Smooth muscle cell (in vitro differentiated cells): ENCODE data around the gene LBX2. TPM values are rescaled to one million over a fixed set of nuclear protein-coding genes. Genes with fewer than 3 reads are reported as not detected.
"Not testable (repeated sequence)": the region's sequence is repeated elsewhere in the genome, so short reads cannot be mapped to it uniquely, and the experiment has no call there.

Experiments used
- DNase-seq: peaks from one replicate; lab custom pipeline; 2025; ENCODE audit not compliant: unreplicated experiment; lab: John Stamatoyannopoulos, UW
- H2AFZ ChIP-seq: fragments of 200-600 bp; sonication (generic); 2 replicates; pipeline ENCODE4 v1.6.0; 2016; ENCODE audit warnings: antibody characterized with exemption, low read depth, mild to moderate bottlenecking
- H3F3A ChIP-seq: fragments of 200-600 bp; sonication (generic); 2 replicates; pipeline ENCODE4 v1.6.0; 2017; ENCODE audit warnings: antibody characterized with exemption, low read depth
- H3K27ac ChIP-seq: fragments of 200-600 bp; sonication (generic); 2 replicates; pipeline ENCODE4 v1.5.1; 2016; ENCODE audit warnings: low read depth, mild to moderate bottlenecking
- H3K27me3 ChIP-seq: fragments of 200-600 bp; sonication (generic); 2 replicates; pipeline ENCODE4 v1.6.1; 2016; ENCODE audit warnings: low read depth, mild to moderate bottlenecking
- H3K36me3 ChIP-seq: fragments of 200-600 bp; sonication (generic); 2 replicates; pipeline ENCODE4 v1.5.1; 2016; ENCODE audit warnings: low read depth
- H3K4me1 ChIP-seq: fragments of 200-600 bp; sonication (generic); 2 replicates; pipeline ENCODE4 v1.5.1; 2016; ENCODE audit warnings: low read depth
- H3K4me2 ChIP-seq: fragments of 200-600 bp; sonication (generic); 2 replicates; pipeline ENCODE4 v1.6.0; 2016; ENCODE audit warnings: mild to moderate bottlenecking
- H3K4me3 ChIP-seq: fragments of 200-600 bp; sonication (generic); 2 replicates; pipeline ENCODE4 v1.5.1; 2016; ENCODE audit warnings: mild to moderate bottlenecking
- H3K79me2 ChIP-seq: fragments of 200-600 bp; sonication (generic); 2 replicates; pipeline ENCODE4 v1.6.0; 2016; ENCODE audit warnings: low read depth, mild to moderate bottlenecking
- H3K9ac ChIP-seq: fragments of 200-600 bp; sonication (generic); 2 replicates; pipeline ENCODE4 v1.6.0; 2016; ENCODE audit warnings: low read depth
- H3K9me3 ChIP-seq: fragments of 200-600 bp; sonication (generic); replicated peaks from 2 replicates; pipeline ENCODE4 v1.5.1; 2016; ENCODE audit warnings: low read depth
- H4K20me1 ChIP-seq: fragments of 200-600 bp; sonication (generic); 2 replicates; pipeline ENCODE4 v1.6.0; 2016; ENCODE audit warnings: low read depth
- WGBS: methylation state at CpG from one replicate; pipeline ENCODE4 v1.1.7; 2016; ENCODE audit warnings: low lambda C conversion rate; 5-methylcytosine and 5-hydroxymethylcytosine counted together
- polyA plus RNA-seq: library from polyadenylated mRNA; unstranded; fragments of >200 nt; fragmentation: Nextera tagmentation; extraction: Ambion mirVana; gene quantifications from 2 replicates; pipeline ENCODE4 v1.2.1, GENCODE V29; 2016
- total RNA-seq: library from RNA; depleted of rRNA; stranded (reverse); fragments of >200 nt; gene quantifications from 2 replicates; pipeline ENCODE4 v1.2.3, GENCODE V29; 2014
- TF ChIP-seq, protein P1 (sequence below): fragments of 200-600 bp; sonication (generic); IDR thresholded peaks from 2 replicates; pipeline ENCODE4 v1.5.1; 2017; ENCODE audit warnings: borderline replicate concordance, mild to moderate bottlenecking, antibody characterized with exemption; ENCODE audit not compliant: insufficient read depth, poor library complexity, severe bottlenecking

The LBX2 gene
- total and polyA plus RNA-seq, 2 experiments from 2014 or later, result 1.5 to 2.4 TPM

GRCh38 chr2:74472945-74473258 is 26.5 kb downstream of the LBX2 start:
- Histone ChIP-seq H3K27me3 (no peaks in the 10 kb centered on the region), H3K36me3 (no peaks in the 10 kb centered on the region), H4K20me1 (no peaks in the 10 kb centered on the region), H3K4me3 (peak overlapping the region; percentile 65), H3F3A (peaks cover 5% of the 10 kb centered on the region), H2AFZ (peak overlapping the region; percentile 88), H3K9me3 (no peaks in the 10 kb centered on the region), H3K4me2 (peak overlapping the region; percentile 89), H3K9ac (peak overlapping the region; percentile 69), H3K79me2 (peaks cover 2% of the 10 kb centered on the region), H3K27ac (peak overlapping the region; percentile 91), H3K4me1 (peaks cover 12% of the 10 kb centered on the region)
- TF ChIP-seq, protein P1, sequence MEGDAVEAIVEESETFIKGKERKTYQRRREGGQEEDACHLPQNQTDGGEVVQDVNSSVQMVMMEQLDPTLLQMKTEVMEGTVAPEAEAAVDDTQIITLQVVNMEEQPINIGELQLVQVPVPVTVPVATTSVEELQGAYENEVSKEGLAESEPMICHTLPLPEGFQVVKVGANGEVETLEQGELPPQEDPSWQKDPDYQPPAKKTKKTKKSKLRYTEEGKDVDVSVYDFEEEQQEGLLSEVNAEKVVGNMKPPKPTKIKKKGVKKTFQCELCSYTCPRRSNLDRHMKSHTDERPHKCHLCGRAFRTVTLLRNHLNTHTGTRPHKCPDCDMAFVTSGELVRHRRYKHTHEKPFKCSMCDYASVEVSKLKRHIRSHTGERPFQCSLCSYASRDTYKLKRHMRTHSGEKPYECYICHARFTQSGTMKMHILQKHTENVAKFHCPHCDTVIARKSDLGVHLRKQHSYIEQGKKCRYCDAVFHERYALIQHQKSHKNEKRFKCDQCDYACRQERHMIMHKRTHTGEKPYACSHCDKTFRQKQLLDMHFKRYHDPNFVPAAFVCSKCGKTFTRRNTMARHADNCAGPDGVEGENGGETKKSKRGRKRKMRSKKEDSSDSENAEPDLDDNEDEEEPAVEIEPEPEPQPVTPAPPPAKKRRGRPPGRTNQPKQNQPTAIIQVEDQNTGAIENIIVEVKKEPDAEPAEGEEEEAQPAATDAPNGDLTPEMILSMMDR, result no peak
- WGBS, result 22% methylated on average over 7 of the region's 7 CpGs
- DNase-seq, result no peak

DNA sequence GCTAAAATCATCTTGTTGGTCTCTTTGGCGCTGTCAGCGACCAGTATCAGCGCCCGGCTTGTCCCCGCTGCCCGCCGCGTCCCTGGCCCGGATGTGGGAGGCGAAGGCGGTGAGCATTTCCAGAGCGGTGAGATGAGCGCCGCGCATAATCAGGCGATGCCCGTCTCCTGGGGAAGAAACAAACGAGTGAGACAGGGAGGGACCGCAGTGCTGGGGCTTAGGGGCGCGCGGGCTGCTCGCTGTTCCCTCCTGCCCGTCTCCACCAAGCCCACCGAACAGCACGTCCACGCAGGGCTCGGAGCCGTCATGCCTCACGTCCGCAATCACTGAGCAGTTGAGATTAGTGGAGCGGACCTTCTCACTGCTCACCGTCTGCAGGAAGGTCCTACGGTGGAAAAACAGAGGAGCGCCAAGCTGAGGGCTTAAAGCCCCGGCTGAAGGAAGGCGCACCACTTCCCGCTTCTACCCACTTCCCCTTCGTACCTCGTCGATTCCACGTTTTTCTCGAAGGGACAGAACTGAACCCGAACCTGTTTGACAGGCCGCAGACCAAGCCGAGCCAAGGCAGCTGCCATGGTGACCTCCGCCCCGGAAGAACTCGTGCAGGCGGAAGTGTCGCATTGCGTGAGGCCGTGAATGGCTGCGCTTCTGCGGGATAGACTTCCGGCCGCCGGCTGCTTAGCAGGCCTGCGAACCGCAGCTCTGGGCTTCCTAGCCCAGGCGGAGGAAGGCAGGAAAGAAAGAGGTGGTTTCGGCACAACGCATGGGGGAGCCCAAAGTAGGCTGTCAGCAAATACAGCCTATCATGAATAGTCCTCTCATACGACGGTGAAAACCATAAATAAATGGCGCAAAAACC is 27.1 kb downstream of the LBX2 start, which contains the start of gene MRPL53:
Gene MRPL53, minus strand, starts transcription at position 595 of the 859 bp plus-strand sequence. Its CDS starts 20 bp downstream, at position 575.
- Histone ChIP-seq H3K4me2 (peak within 1 kb of the TSS; percentile 89), H3F3A (peaks cover 8% of the 10 kb centered on the region), H3K36me3 (no peaks in the 10 kb centered on the region), H3K4me1 (peaks cover 12% of the 10 kb centered on the region), H3K4me3 (peak within 1 kb of the TSS; percentile 65), H3K79me2 (peaks cover 2% of the 10 kb centered on the region), H2AFZ (peak within 1 kb of the TSS; percentile 88), H4K20me1 (no peaks in the 10 kb centered on the region), H3K27ac (peak within 1 kb of the TSS; percentile 91), H3K27me3 (no peaks in the 10 kb centered on the region), H3K9ac (peak within 1 kb of the TSS; percentile 70), H3K9me3 (no peaks in the 10 kb centered on the region)
- TF ChIP-seq, protein P1, result no peak
- 2% methylated on average over 65 of the region's 66 CpGs for WGBS
- DNase-seq, result peak; percentile 63

- DNase-seq, result no peak
- peak overlapping the region; percentile 70 for H3K9ac ChIP-seq
- peak overlapping the region; percentile 65 for H3K4me3 ChIP-seq
- peaks cover 12% of the 10 kb centered on the region for H3K4me1 ChIP-seq
- H2AFZ ChIP-seq, result peak overlapping the region; percentile 88
- TF ChIP-seq, protein P1, result no peak
- no peaks in the 10 kb centered on the region for H3K27me3 ChIP-seq
- no peaks in the 10 kb centered on the region for H4K20me1 ChIP-seq
- peak overlapping the region; percentile 91 for H3K27ac ChIP-seq
- WGBS, result 70% methylated on average over 16 of the region's 16 CpGs
- peaks cover 3% of the 10 kb centered on the region for H3K79me2 ChIP-seq
- no peaks in the 10 kb centered on the region for H3K36me3 ChIP-seq
- peaks cover 11% of the 10 kb centered on the region for H3F3A ChIP-seq
- no peaks in the 10 kb centered on the region for H3K9me3 ChIP-seq
- H3K4me2 ChIP-seq, result peak overlapping the region; percentile 89
Observed at GRCh38 chr2:74471332-74472065, 27.9 kb downstream of the LBX2 start.

DNA sequence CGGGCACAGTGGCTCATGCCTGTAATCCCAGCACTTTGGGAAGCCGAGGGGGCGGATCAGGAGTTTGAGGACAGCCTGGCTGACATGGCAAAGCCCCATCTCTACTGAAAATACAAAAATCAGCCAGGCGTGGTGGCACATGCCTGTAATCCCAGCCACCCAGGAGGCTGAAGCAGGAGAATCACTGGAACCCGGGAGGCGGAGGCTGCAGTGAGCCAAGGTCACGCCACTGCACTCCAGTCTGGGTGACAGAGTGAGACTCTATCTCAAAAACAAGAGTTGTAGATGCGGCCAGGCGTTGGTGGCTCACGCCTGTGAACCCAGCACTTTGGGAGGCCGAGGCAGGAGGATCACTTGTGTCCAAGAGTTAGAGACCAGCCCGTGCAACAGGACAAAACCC is 28.7 kb downstream of the LBX2 start:
- not testable (repeated sequence) for DNase-seq, H3K9ac ChIP-seq, H3K4me2 ChIP-seq, H3K27ac ChIP-seq, H3K36me3 ChIP-seq, H3K9me3 ChIP-seq, H3K27me3 ChIP-seq, H3K79me2 ChIP-seq, H3K4me3 ChIP-seq, H2AFZ ChIP-seq, H4K20me1 ChIP-seq
- H3F3A ChIP-seq, result peaks cover 11% of the 10 kb centered on the region
- H3K4me1 ChIP-seq, result peaks cover 16% of the 10 kb centered on the region
- WGBS, result 98% methylated on average over 12 of the region's 12 CpGs
